HUES6 (cell line): Measurements from ENCODE around the gene HERC2.
"Not testable (repeated sequence)": the region's sequence is repeated elsewhere in the genome, so short reads cannot be mapped to it uniquely, and the experiment has no call there.

ENCODE experiments used
- H3K27ac ChIP-seq: 2 replicates; pipeline ENCODE4 v1.7.0; 2013; ENCODE audit warnings: low read depth, mild to moderate bottlenecking, low read length, inconsistent platforms
- H3K27me3 ChIP-seq: 2 replicates; pipeline ENCODE4 v1.6.1; 2013; ENCODE audit warnings: low read length; ENCODE audit not compliant: control insufficient read depth, insufficient read depth
- H3K36me3 ChIP-seq: 2 replicates; pipeline ENCODE4 v1.6.1; 2013; ENCODE audit warnings: low read length; ENCODE audit not compliant: control insufficient read depth, insufficient read depth
- H3K4me1 ChIP-seq: 2 replicates; pipeline ENCODE4 v1.6.1; 2013; ENCODE audit warnings: low read length; ENCODE audit not compliant: control insufficient read depth, insufficient read depth
- H3K4me3 ChIP-seq: 2 replicates; pipeline ENCODE4 v1.5.1; 2013; ENCODE audit warnings: low read depth, low read length
- H3K9ac ChIP-seq: one replicate; pipeline ENCODE4 v1.6.1; 2013; ENCODE audit warnings: mild to moderate bottlenecking, low read length
- H3K9me3 ChIP-seq: 2 replicates; pipeline ENCODE4 v1.6.1; 2013; ENCODE audit warnings: low read depth, low read length; ENCODE audit not compliant: control insufficient read depth, insufficient read depth

The HERC2 gene

GRCh38 chr15:28255965-28256364, 66.0 kb downstream of the HERC2 start:
- no peak overlapping the region for H3K27ac ChIP-seq
- peaks cover 61% of the 10 kb centered on the region for H3K36me3 ChIP-seq
- no peak overlapping the region for H3K9ac ChIP-seq
- H3K4me3 ChIP-seq: no peak overlapping the region
- H3K27me3 ChIP-seq: no peaks in the 10 kb centered on the region
- no peaks in the 10 kb centered on the region for H3K9me3 ChIP-seq
- no peaks in the 10 kb centered on the region for H3K4me1 ChIP-seq

GRCh38 chr15:28252831-28253230, 69.1 kb downstream of the HERC2 start:
- no peaks in the 10 kb centered on the region for H3K9me3 ChIP-seq
- H3K4me1 ChIP-seq: no peaks in the 10 kb centered on the region
- H3K4me3 ChIP-seq: no peak overlapping the region
- H3K9ac ChIP-seq: no peak overlapping the region
- peaks cover 72% of the 10 kb centered on the region for H3K36me3 ChIP-seq
- no peak overlapping the region for H3K27ac ChIP-seq
- no peaks in the 10 kb centered on the region for H3K27me3 ChIP-seq

GRCh38 chr15:28246605-28247004, 75.4 kb downstream of the HERC2 start:
- Histone ChIP-seq H3K36me3 (peaks cover 74% of the 10 kb centered on the region), H3K27me3 (no peaks in the 10 kb centered on the region), H3K4me3 (no peak overlapping the region), H3K27ac (no peak overlapping the region), H3K4me1 (no peaks in the 10 kb centered on the region), H3K9me3 (no peaks in the 10 kb centered on the region), H3K9ac (no peak overlapping the region)

- H3K36me3 ChIP-seq: peaks cover 75% of the 10 kb centered on the region
- no peak overlapping the region for H3K27ac ChIP-seq
- no peaks in the 10 kb centered on the region for H3K27me3 ChIP-seq
- no peaks in the 10 kb centered on the region for H3K4me1 ChIP-seq
- H3K9ac ChIP-seq: no peak overlapping the region
- H3K9me3 ChIP-seq: no peaks in the 10 kb centered on the region
- no peak overlapping the region for H3K4me3 ChIP-seq
These were observed 78.1 kb downstream of the HERC2 start for GRCh38 chr15:28243901-28244300.

- H3K9me3 ChIP-seq: no peaks in the 10 kb centered on the region
- H3K4me1 ChIP-seq: no peaks in the 10 kb centered on the region
- H3K27ac ChIP-seq: no peak overlapping the region
- H3K27me3 ChIP-seq: no peaks in the 10 kb centered on the region
- H3K36me3 ChIP-seq: peaks cover 71% of the 10 kb centered on the region
- H3K4me3 ChIP-seq: no peak overlapping the region
- no peak overlapping the region for H3K9ac ChIP-seq
These were observed 78.6 kb downstream of the HERC2 start for GRCh38 chr15:28243399-28243798.

- not testable (repeated sequence) for H3K4me3 ChIP-seq, H3K4me1 ChIP-seq, H3K27me3 ChIP-seq, H3K27ac ChIP-seq, H3K9ac ChIP-seq, H3K9me3 ChIP-seq
- H3K36me3 ChIP-seq: peaks cover 51% of the 10 kb centered on the region
These were observed 83.7 kb downstream of the HERC2 start for GRCh38 chr15:28238296-28238695.

GRCh38 chr15:28231743-28232142, 90.2 kb downstream of the HERC2 start:
- not testable (repeated sequence) for H3K9ac ChIP-seq, H3K4me3 ChIP-seq, H3K9me3 ChIP-seq

GRCh38 chr15:28231336-28231735, 90.6 kb downstream of the HERC2 start:
- H3K9me3 ChIP-seq, H3K27me3 ChIP-seq, H3K27ac ChIP-seq, H3K4me1 ChIP-seq, H3K9ac ChIP-seq, H3K4me3 ChIP-seq: not testable (repeated sequence)
- peaks cover 43% of the 10 kb centered on the region for H3K36me3 ChIP-seq

More at GRCh38 chr15:28231743-28232142, 90.2 kb downstream of the HERC2 start:
- H3K4me1 ChIP-seq, H3K27me3 ChIP-seq, H3K27ac ChIP-seq: not testable (repeated sequence)
- peaks cover 43% of the 10 kb centered on the region for H3K36me3 ChIP-seq

- not testable (repeated sequence) for H3K9me3 ChIP-seq, H3K4me1 ChIP-seq, H3K4me3 ChIP-seq
These were observed 92.9 kb downstream of the HERC2 start for GRCh38 chr15:28228990-28229640.

GRCh38 chr15:28228096-28228495, 93.9 kb downstream of the HERC2 start:
- no peaks in the 10 kb centered on the region for H3K9me3 ChIP-seq
- no peak overlapping the region for H3K27ac ChIP-seq
- no peak overlapping the region for H3K9ac ChIP-seq
- no peaks in the 10 kb centered on the region for H3K4me1 ChIP-seq
- no peaks in the 10 kb centered on the region for H3K27me3 ChIP-seq
- H3K36me3 ChIP-seq: peaks cover 28% of the 10 kb centered on the region
- H3K4me3 ChIP-seq: no peak overlapping the region

More at GRCh38 chr15:28228990-28229640, 92.9 kb downstream of the HERC2 start:
- not testable (repeated sequence) for H3K27ac ChIP-seq, H3K27me3 ChIP-seq, H3K9ac ChIP-seq
- peaks cover 32% of the 10 kb centered on the region for H3K36me3 ChIP-seq

GRCh38 chr15:28227303-28227702, 94.7 kb downstream of the HERC2 start:
- not testable (repeated sequence) for H3K4me1 ChIP-seq, H3K27me3 ChIP-seq, H3K9ac ChIP-seq, H3K4me3 ChIP-seq, H3K9me3 ChIP-seq, H3K27ac ChIP-seq
- peaks cover 28% of the 10 kb centered on the region for H3K36me3 ChIP-seq

- H3K27ac ChIP-seq, H3K9me3 ChIP-seq, H3K9ac ChIP-seq, H3K27me3 ChIP-seq, H3K4me1 ChIP-seq, H3K4me3 ChIP-seq: not testable (repeated sequence)
- peaks cover 35% of the 10 kb centered on the region for H3K36me3 ChIP-seq
These were observed 99.4 kb downstream of the HERC2 start for GRCh38 chr15:28222612-28223011.
